ENCODE measurements around the gene SOCS6.

DNA sequence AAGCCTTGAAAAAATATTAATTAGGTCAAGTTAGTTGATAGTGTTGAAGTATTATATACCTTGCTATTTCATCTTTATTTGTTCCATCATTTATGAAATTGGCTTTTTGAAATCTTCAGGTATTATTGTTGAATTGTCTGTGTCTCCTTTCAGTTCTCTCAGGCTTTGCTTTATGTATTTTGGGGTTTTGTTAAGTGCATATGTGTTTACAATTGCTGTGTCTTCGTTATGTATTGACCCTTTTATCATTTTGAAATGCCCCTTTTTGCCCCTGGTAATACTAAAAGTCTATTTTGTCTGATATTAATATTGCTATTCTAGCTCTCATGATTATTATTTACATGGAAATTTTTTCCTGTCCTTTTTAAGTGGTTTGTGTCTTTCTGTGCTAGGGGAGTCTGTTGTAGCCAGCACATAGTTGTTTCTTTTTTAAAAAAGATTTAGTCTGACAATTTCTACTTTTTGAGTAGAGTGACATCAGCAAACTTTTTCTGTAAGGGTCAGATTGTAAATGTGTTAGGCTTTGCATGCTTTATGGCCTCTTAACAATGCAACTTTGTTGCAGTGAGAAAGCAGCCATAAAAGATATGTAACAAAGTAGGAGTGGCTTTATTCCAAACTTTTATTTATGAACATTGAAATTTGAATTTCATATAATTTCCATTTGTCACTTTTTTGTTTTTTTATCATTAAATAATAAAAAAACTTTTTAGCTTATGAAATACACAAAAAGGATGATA is 19.9 kb downstream of the SOCS6 start:
- TF ChIP-seq, protein P1, sequence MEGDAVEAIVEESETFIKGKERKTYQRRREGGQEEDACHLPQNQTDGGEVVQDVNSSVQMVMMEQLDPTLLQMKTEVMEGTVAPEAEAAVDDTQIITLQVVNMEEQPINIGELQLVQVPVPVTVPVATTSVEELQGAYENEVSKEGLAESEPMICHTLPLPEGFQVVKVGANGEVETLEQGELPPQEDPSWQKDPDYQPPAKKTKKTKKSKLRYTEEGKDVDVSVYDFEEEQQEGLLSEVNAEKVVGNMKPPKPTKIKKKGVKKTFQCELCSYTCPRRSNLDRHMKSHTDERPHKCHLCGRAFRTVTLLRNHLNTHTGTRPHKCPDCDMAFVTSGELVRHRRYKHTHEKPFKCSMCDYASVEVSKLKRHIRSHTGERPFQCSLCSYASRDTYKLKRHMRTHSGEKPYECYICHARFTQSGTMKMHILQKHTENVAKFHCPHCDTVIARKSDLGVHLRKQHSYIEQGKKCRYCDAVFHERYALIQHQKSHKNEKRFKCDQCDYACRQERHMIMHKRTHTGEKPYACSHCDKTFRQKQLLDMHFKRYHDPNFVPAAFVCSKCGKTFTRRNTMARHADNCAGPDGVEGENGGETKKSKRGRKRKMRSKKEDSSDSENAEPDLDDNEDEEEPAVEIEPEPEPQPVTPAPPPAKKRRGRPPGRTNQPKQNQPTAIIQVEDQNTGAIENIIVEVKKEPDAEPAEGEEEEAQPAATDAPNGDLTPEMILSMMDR (IDR thresholded peaks at IDR 0.05 in 4 of 5, conservative IDR thresholded peaks at IDR 0.05 in 1 of 5) = no peak
- TF ChIP-seq POLR2A (IDR thresholded peaks at IDR 0.05) = no peak
